Measurements from ENCODE around the gene SLC35B2.
A peak's percentile ranks its signal among the peaks of the same experiment; 100 is the strongest.

Gene SLC35B2

DNA sequence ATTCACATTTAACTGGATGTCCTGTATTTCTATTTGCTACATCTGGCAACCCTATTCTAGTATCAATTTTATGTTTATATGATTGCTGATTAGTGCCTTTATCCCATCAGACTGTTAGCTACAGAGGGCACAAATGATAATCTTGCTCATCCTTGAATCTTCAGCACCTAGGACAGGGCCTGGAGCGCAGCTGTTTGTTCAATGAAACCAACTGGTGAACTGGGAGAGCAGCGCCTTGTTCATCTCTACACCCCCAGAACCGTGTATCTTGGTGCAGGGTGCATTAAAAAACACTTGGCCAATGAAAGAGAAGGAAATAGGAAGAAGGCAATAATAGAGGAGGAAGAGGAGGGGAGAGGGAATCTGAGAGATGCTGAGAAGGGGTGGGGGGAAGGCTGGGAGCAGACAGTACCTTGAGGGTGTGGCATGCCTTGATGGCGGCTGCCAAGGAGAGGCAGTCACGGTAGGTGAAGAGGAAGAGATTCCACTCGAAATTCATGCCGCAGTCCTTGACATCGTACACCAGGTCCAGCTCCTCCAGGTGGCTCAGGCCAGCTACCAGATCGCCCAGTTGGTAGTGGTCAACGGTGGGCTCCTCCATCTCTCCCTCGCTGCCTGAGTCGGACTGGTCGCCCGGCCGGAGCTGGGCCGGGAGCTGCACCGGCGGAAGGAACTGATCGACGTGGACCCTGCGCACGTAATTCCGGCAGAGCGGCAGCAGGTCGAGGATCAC lies 28.4 kb upstream of the SLC35B2 start:
- DNase-seq, result no peak

DNA sequence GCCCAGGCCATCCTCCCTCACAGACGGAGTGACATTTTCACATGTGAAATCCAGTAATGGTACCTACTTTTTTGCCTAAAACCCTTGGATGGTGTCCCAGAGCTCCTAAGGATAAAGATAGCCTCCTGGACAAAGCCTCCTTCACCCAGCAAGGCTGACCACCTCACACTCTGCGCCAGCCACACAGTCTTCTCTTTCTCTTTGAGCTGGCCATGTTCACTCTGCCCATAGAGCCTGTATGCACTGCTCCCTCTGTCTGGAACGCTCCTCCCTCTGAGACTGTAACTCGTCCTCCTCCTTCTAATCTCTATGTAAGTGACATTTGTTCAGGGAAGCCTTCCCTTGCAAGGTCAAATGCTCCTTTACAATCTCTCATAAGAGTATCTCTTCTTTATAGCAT lies 27.5 kb upstream of the SLC35B2 start:
- DNase-seq, result no peak

DNA sequence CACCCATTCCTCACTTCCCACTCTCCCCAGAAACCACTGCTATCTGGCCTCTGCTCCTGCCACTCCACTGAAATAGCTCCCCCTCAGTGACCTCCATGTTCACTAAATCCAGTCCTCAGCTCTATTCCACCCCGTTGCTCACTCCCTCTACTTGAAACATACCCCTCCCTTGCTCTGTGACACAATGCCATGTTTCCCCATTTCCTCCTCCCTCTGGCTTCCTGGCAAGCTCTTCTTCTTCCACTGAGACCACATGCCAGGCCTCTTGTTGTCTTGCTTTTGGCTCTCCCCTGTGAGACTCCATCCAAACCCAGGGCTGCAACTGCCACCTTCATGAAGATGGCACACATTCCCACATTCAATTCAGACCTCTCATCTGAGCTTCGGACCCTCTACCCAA lies 26.8 kb upstream of the SLC35B2 start:
- DNase-seq, result no peak

DNA sequence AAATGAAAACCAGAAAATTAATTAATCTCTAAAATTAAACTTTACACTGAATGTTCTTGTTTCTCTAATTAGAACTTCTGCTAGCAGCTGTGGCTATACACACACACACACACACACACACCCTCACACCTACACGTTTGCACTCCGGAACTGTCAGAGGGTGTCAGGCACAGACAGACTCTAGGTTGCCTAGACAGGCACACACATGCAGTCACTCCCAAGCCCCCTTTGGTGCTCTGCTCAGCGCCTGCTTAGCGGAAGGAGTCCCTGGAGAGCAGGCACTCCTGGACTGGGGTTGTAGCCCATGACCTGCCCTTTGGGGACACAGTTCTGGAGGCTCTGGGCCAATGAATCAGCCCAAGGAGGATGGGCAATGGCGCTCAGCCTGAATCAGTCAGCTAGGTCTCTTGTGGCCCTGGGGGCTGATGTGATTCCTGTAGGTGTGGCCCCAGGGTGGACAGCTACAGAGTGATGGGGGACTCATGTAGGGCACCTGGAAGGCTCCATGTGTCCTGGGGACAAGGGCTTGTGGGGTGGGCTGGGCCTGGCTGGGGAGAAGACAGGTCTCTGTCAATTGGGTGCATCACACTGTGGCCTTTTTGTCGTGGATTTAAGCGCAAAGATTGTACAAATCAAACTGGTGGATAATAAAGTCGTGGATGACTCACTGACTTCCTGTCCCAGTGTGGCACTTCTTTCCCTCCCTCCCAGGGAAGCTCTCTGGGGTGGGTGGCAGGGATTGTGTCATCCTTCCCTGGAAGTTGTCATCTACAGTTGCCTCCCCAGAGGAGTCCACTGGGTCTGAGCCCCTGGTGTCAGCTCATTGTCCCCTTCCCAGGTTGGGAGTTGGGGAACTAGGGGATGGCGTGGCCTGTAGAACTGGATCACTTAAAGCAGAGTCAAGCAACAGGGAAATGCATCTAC lies 21.7 kb upstream of the SLC35B2 start:
- DNase-seq, result no peak

DNA sequence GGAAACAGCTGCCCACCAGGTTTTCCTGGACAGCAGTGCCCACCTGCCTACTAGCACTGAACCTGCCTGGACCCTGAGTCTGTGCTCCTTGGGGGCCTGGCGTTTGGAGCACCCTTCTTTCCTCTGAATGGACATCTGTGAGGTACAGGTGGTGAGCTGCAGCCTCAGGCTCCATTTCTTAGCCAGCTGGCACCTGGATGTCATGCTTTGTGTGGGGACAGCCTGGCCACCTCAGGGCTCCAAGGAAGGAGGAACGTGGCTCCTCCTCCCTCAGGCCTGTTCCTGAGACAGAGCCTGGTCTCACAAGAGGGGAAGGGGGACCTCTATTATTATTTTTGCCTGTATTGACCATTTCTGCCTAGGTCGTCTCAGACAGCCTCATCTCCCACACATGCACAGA lies 21.0 kb upstream of the SLC35B2 start:
- DNase-seq, result no peak

DNA sequence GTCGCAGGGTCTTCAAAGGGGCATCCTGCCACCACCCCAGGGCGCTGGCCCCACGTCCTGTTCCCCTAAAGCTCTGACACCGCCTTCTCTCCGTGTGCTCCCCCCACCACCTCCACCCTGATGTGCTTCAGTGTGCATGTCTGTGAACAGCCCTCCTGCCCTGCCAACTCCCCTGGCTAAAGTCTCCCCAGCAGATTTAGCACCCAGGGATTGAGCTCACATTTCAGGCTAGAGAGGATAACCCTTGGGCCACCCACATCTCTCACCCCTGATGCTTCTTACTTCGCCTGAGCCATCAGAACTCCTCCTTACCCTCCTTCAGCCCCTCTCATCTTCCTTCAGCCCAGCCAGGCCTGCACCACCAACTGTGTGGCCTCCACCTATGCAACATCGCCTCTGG lies 20.4 kb upstream of the SLC35B2 start:
- no peak for DNase-seq

DNA sequence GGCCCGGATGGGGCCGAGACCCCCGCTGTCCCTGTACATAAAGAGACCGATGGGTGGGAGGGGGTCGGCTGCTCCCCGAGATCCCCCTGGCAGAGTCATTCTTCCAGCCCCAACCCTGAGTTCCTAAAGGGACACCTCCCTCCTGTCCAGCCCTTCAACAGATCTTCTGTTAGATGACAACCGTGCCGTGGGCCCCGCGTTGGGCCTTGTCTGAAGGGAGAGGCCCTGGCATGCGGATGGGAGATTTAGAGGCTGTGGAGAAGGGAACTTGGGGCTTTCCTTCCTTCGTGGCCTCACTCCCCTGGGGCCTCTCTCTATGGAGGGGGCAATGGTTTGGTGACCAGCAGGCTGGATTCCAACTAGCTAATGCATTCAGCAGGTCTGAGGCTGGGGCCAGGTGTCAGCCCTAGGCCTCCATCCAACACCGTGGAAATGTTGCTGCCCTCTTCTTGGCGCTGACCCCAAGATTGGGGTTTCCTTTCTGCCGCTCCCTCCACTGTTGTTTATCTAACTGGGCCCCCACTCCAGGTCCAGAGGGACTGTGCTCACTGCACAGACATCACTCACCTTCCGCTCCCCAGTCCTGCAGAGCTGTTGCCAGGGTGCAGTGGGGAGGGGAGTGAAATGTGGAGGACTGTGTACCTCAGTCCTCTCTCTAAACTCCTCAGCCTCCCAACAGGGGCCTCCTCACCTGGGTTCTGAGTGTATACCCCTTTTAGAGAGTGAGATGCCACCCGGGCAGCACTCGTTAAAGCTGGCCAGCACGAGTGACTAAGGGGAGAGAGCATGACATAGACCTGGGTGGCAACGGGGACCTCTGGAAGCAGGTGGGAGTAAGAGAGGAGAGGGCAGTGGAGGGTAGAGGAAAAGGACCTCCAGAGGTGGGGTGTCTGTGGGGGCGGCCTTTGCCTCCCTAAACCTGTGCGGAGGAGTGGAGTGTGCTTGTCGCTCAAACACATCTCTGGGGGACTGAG lies 19.6 kb upstream of the SLC35B2 start:
- no peak for DNase-seq

DNA sequence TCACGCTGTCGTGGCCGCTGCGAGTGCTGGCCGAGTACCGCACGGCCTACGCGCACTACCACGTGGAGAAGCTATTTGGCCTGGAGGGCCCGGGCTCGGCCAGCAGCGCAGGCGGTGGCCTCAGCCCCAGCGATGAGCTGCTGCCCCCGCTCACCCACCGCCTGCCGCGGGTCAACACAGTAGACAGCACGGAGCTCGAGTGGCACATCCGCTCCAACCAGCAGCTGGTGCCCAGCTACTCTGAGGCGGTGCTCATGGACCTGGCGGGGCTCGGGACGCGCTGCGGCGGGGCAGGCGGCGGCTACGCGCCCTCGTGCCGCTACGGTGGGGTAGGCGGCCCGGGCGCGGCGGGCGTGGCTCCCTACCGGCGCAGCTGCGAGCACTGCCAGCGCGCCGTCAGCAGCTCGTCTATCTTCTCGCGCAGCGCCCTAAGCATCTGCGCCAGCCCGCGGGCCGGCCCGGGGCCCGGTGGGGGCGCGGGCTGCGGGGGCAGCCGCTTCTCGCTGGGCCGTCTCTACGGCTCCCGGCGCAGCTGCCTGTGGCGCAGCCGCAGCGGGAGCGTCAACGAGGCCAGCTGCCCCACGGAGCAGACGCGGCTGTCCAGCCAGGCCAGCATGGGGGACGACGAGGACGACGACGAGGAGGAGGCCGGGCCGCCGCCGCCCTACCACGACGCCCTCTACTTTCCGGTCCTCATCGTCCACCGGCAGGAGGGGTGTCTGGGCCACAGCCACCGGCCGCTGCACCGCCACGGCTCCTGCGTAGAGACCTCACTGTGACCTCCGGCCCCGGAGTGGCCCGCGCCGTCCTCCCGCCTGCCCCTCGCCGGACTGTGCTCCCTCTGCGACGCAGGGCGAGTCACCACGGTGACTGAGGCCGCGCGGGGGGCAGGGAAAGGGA lies 18.7 kb upstream of the SLC35B2 start:
- no peak for DNase-seq

DNA sequence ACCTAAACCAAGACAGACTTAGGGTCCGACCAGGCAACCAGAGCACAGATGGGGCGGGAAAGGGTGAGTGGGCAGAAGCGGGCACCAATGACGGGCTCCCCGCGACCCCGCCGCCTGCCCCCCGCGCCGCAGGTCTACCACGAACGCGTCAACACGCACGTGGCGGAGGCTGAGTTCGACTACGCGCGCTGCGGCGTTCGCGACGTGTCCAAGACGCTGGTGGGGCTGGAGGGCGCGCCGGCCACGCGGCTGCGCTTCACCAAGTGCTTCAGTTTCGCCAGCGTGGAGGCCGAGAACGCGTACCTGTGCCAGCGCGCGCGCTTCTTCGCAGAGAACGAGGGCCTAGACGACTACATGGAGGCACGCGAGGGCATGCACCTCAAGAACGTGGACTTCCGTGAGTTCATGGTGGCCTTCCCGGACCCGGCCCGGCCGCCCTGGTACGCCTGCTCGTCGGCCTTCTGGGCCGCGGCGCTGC lies 18.0 kb upstream of the SLC35B2 start:
- DNase-seq, result no peak

DNA sequence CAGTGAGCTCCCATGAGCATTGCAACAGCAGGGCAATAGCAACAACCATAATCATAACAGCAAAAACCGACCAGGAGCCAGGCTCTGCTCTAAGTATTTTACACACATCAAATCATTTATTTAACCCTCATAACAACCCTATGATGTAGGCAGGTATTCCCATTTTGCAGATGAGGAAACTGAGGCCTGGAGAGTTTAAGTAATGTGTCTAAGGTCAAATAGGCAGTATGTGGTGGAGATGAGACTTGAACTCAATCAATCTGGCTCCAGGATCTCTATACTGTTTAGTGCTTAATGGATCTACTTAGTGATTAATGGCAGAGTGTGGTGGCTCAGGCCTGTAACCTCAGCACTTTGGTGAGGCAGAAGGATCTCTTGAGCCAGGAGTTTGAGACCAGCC lies 16.3 kb upstream of the SLC35B2 start:
- DNase-seq, result no peak

DNA sequence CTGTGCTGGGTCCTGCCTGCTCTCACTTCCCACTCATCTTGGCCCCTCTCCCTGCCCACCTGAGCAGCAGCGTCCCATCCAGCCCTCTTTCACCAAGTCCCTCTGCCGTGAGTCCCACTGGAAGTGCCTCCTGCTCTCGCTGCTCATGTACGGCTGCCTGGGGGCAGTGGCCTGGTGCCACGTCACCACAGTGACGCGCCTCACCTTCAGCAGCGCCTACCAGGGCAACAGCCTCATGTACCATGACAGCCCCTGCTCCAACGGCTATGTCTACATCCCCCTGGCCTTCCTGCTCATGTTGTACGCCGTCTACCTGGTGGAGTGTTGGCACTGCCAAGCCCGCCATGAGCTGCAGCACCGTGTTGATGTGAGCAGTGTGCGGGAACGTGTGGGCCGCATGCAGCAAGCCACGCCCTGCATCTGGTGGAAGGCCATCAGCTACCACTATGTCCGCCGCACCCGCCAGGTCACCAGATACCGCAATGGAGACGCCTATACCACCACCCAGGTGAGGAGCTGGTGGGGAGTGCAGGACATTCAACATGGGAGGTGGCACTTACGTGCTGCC lies 15.8 kb upstream of the SLC35B2 start:
- no peak for DNase-seq

DNA sequence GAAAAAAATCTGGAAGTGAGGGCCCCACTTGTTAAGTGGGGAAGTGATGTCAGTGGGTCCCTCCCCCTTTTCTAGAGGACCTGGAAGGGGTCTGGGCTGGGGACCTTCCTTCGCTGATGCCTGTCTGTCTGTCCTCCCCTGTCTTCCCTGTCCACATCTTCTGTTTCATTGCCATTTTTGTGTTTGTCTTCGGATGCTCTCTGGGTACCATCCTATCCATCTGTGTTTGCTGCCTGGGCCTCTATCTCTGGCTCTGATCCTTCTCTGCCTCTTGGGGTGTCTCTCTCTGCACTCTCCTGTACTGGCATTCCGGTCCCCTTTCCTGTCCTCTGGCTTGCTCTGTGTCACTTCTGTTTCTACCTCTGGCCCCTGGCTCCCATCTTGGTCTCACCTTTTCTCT lies 15.2 kb upstream of the SLC35B2 start:
- no peak for DNase-seq

DNA sequence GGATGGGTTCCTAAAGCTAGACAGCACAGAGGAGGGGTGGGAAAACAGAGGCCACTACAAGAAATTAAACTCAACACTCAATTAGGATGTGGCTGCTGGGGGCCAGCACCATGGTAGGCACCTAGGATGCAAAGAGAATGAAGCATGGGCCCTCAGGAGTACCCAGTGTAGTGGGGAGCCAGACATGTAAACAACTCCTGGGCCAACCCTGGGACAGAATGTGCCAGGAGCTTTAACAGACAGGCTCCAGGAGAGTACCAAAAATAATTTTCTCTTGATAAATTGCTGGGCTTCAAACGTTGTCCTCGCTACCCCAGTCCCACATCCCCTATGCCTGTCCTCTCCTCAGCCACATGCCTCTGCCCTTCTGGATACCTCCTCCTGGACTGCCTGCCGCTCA lies 14.6 kb upstream of the SLC35B2 start:
- no peak for DNase-seq

DNA sequence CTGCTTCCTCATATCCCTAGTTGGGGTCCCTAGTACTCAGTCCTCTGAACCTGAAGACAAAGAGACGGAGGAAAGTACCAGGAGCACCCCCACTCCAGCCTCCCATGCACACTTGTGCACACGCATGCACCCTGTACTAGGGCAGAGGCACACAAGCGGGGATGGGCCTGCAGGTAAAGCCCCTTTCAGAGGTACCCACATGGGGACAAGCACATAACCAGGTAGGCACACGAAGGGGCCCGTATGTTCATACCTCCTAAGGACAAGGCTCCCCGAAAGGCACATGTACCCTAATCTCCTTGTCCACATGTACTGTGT lies 14.0 kb upstream of the SLC35B2 start:
- no peak for DNase-seq

DNA sequence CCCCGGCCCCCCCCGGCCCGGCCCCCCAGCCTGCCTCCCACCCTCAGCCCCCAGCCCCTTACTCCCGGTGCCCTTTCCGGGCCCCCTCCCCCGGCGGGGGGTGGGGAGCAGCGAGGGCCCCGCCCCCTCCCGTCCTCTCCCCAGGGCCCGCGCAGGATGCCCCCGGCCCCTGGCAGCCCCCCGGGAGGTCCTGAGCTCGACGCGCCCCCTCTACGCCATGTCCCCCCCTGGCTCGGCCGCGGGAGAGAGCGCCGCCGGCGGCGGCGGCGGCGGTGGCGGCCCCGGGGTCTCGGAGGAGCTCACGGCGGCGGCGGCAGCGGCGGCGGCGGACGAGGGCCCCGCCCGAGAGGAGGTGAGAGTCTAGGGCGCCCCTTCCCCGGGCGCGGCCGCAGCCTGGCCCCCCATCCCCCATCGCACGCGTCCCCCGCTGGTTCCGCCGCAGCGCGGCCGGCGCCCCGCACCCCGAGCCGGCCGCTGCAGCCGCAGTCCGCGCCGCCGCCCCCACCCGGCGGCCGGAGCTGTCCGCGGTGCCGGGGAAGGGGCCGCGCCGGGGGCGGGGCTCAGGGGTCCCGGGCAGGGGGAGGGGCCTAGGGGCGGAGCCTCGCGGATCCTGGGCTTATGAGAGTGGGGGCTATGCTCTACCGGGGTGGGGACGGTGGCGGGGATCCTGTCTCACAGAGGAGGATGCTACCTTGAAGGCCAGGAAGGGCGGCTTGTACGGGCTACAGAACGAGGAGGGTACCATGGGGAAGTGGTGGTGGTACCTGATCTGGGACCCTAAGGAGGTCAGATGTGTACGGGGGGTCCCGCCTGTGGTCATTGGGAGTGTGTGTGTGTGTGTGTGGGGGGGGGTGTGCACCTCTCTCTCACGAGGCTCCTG lies 13.4 kb upstream of the SLC35B2 start:
- DNase-seq, result peak; percentile 23

DNA sequence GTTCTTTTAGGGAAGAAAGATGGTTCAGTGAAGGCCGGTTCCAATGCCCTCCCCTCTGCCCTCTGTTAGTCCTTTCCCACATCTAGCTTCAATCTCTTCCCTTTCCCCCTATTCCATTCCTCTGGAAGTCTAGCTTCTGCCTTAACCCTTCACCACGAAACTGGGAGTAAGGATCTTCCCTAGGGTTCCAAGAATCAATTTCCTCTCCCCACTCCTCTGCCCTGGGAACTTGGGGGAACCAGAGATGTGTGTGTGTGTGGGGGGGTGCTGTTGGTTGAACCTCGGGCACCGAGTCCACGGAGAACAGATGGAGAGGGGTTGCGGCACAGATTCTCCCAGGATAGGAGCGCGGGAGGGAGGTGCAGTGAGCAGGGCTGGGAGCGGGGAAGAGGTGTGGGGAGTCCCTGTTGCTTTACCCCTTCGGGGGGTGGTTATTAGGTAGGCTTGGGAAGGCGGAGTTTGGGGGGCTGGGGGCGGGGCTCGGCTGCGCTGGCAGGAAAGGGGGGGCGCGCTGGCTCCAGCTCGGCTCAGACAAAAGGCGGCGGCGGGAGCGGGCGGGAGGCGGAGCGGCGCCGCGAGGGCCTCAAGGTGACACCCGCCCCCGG lies 12.7 kb upstream of the SLC35B2 start, which contains the start of gene TMEM151B:
TSS of gene TMEM151B (plus strand) at position 530 of the 605 bp plus-strand sequence. CDS start 293 bp downstream, outside the sequence.
- DNase-seq, result peak; percentile 48

DNA sequence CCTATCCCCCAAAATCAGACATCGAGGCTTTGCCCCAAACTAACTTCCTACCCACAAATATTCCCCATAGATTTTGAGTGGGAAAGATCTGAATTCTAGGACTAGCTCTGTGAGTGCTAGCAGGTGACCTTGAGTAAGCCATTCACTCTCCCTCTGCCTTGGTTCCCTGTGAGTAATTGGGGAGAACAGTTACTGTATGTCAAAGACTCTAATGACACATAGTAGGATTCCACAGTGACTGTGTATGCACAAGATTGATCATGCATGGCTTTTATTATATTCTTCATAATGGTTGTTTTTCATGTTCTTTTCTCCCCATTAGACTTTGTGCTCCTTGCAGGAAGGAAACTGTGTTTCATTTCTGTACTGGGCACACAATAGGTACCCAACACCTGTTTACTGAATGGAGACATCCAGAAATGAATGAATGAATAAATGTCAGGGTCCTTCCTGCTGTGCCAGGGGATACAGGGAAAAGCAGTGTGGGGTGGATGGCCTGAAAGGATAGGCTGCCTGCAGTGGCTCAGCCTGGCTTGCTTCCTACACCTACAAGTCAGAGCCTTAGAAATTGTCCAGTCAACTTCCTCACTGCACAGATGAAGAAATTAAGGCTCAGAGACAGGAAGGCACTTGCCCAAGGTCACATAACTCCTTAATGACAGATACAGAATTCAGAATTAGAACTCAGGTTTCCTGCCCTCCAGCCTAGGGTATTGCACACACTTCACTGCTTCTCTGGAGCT lies 12.0 kb upstream of the SLC35B2 start:
- no peak for DNase-seq

DNA sequence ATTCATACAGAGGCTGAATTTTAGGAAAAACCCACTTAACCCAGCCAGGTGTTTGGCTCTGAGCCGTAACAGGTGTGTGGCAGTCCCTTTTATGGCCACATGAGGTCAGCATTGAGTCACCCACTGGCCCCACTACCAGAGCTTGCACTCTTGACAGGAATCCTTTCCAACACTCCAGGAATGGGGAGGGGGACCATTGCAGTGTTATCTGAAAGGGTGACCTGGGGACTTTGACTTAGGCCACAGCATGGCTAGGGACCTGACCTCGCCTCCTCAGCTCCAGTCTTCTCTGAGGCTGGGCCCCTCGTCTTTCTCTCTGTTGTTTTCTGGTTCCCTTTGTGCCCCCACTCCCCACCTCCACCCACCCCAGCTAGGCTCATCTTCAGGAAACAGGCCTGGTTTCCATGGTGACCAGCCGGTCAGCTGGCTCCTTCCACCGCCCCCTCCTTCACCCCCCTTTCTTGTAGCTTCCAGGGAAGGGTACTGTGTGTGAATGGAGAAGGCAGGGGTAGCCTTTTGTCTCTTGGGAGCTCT lies 10.8 kb upstream of the SLC35B2 start:
- peak; percentile 46 for DNase-seq

DNA sequence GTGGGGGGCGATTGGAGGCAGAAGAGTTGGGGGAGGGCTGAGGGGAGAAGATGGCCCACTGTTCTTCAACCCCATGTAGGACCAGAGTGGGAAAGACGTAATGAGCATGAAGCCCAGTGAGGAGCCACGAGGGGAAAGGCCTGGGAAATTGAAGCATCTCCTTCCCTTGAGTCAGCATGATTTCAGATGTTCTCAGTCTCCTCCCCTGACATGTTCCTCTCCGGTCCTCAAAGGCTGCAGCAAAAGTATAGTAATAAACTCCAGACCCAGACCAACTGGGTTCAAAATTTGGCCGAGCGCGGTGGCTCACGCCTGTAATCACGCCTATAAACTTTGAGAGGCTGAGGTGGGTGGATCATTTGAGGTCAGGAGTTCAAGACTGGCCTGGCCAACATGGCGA lies 9.9 kb upstream of the SLC35B2 start:
- no peak for DNase-seq
